Hepatic stellate cell (primary cell): ENCODE measurements around the gene NR1H4.
"Not testable (repeated sequence)": the region's sequence is repeated elsewhere in the genome, so short reads cannot be mapped to it uniquely, and the experiment has no call there.

Source experiments
- DNase-seq: peaks from one replicate; pipeline ENCODE4 v3.0.0; 2011; ENCODE audit warnings: low spot score

NR1H4 gene

DNA sequence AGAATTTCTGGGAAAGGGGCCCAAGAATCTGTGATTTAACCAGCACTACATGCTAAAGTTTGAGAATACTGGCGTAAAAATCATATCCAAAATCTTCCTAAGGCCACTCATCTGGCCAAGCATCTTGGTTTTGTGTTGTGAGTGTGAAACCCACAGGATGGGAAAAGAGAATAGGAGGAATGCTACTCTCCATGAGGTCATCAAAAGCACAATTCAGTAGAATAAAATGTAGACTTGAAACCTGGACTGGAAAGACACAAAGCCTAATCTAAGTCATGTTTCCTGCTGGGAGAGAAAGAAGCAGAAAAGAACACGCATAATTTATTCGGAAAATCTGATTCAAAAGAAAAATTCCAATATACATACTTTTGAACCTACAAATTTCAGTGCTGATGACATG lies 42.3 kb downstream of the NR1H4 start:
- DNase-seq: no peak

DNA sequence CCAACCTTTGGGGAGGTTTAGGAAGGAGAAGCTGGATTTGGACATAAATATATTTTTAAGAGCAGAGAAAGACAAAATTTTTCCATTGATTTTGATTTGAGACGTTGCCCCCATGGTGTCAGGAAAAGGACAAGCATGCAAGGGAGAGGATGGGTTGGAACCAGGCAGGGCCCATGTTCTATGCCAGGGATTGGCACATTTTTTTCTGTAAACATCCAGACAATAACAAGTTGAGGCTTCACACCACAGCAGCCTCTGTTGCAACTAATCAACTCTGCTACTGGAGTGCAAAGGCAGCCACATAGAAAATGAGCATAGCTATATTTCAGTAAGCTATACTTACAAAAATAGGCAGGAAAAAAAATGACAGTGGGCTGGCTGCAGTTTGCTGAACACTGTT lies 44.7 kb downstream of the NR1H4 start:
- no peak for DNase-seq

DNA sequence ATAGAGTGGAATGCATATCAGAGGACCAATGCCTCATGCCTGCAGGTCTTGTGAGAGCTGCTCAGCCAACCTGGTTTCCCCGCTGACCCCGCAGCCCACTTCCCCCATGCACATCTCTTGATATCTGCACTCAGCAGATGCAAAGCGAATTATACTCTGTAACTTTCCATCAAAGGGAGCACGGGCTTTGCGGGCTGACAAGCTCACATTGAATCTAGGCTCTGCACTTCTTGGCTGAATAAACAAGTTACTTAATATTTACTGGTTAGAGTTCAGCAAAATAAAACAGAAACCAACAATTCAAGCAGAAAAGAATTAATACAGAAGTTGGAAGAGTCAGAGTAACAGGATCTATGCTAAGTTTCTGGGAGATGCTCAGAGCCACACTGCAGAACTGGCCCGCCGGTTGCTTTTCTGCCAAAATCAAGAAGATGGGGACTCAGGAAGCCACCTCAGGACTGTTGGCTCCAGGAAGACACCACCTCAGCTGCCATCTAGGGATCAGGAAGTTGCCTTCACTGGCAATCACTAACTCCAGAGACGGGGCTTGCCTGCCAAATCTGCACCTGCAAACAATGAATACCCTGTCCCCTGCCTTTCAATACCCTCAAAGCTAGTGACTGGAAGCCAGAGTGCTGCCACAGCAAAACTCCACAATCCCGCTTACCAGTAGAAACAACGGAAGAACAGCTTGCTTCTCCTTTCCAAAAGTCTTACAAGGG lies 46.5 kb downstream of the NR1H4 start:
- no peak for DNase-seq

DNA sequence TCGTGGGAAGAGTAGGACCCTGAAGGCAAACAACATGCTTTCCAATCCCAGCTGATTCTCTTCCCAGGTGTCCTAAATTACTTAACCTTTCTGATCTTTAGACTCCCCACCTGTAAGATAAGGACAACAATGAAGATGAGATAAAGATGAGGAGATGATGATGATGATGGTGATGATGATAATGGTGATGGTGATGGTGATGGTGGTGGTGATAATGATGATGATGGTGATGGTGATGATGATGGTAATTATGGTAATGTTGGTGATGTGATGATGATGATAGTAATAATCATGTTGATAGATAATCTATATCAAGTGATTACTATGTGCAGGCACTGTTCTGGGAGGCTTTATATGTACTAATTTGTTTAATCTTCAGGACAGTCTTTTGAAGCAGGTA lies 48.3 kb downstream of the NR1H4 start:
- no peak for DNase-seq

DNA sequence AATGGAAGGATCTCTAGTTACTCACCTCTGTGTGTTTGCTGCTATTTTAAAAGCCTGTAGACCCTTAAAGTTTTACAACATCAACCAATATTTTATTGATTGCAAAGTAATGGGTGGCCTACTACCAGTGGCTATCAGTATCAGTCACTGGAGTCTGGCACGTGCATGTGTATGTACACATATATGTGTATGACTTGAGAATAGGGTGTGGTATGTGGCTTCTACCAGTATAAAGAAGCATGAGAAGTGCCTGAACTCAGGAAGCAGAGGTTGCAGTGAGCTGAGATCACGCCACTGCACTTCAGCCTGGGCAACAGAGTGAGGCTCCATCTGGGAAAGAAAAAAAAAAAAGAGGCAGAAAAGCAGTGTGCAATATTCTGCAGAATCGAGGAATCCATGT lies 54.4 kb downstream of the NR1H4 start:
- no peak for DNase-seq

DNA sequence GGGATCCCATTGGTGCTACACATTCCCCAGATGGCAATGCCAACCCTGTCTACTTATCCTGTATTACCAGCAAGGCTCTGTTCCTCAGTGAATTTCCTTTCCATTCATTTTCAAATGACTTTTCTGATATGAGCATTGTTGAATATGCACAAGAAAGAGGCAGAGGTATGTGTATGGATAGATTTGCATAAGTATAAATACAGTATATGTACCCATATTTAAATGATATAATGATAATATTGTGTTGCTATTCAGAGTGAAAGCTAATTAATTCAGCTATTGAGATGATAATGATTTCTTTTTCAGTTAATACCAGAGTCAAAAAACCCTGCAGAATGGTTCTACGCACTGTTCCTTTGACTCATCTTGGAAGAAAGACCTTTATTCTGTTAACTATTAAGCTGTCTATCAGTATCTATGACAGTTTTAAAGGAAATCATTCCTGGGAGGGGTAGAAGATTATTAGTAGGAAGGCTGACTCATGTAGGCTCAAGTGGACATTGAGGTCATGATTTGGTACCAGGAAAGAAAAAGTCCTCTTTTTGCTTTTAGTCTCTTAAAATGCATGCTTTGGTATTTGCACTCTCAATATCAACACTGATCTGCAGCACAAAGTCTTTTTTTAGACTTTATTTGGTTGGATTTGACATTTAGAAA lies 54.9 kb downstream of the NR1H4 start:
- DNase-seq: no peak

DNA sequence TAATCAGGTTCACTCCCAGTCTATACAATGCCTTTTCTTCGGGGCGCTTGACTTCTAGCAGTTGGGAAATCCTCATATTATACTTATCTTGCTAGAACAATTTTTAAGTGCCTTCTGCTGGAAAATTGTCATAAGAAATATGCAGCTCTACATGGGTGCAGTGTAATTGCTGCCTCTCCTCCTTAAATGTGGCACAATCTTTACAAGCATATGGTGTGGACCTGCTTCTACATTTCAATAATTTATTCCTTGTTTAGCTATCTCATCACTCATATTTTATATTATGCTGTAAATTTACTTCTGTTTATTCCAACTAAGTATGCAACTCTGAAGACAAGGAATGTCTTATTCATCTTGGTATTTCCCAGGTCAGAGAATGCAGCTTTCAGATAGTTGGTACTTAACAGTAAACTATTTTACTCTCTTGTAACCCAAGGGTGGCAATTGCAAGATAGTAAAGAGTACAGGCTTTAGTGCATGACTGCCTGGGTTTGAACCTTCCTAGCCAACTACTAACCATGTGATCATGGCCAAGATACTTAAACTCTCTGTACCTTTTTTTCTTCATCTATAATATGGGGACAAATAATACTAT lies 56.2 kb downstream of the NR1H4 start:
- DNase-seq: no peak

DNA sequence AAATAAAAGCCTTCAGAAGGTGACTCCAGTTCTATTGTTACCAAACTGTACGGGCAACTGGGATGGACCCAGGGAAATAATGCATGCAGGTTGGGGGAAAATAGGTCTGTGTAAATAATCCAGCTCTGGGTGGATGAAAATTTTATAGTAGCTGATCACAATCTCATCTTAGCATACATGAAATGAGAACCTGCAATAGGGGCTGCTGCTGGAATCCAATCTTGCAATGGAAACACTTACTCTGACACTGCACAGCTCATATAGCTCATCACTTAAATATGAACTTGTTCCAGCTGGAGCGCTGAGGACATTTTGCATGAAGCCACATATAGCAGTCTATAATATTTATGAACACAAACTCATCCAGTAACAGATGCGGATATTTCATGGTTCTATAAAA lies 59.7 kb downstream of the NR1H4 start:
- no peak for DNase-seq

DNA sequence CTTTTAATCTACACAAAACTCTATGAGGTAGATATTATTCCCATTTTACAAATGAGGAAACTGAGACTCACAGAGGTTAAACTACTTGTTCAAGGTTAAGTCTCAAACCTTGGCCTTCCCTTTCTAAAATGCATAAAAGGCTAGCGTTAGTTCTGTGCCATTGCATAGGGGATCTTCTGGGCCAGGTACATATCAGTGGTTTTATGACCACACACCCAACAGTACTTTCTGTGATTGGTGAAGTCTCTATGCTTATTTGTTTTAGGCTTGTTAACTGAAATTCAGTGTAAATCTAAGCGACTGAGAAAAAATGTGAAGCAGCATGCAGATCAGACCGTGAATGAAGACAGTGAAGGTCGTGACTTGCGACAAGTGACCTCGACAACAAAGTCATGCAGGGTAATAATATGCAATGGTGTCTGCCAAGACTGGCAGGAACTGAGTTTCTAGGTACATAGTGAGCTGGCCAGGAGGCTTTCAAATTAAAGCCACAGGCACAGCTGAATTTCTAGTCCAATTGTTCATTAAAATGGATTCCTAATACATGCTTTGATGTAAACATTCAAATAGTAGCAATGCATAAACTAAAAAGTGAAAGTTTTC lies 61.1 kb downstream of the NR1H4 start:
- no peak for DNase-seq

DNA sequence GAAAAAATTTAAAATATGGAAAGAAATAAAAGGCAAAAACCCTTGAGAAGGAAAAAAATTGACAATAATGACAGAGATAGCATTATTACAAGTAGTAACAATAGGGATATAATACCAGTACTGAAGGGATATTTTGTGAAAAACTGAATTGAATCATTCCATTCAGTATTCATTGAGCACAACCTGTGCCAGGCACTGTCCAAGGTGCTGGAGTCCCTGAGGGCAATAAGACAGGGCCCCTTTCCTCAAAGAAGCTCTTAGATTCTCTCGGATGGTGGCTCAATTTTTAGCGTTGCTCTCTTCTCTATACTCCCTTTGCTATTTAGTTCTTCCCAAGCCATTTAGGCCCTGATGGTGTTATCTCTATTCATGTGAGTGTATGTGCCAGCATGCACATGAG lies 65.5 kb downstream of the NR1H4 start:
- no peak for DNase-seq

DNA sequence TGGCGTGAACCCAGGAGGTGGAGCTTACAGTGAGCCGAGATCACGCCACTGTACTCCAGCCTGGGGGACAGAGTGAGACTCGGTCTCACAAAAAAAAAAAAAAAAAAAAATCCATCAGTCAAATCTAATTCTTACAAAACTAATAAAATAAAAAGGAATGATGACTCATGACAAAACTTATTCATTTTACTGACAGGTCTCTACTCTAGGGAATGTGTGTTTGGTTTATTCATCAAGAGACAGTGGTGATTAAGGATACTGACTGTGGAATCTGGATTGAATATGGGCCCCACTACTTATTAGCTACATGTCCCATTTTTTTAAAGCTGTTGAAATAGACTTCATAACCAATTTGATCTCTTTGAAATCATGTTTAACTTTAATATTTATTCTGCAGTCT lies 70.5 kb downstream of the NR1H4 start:
- no peak for DNase-seq

DNA sequence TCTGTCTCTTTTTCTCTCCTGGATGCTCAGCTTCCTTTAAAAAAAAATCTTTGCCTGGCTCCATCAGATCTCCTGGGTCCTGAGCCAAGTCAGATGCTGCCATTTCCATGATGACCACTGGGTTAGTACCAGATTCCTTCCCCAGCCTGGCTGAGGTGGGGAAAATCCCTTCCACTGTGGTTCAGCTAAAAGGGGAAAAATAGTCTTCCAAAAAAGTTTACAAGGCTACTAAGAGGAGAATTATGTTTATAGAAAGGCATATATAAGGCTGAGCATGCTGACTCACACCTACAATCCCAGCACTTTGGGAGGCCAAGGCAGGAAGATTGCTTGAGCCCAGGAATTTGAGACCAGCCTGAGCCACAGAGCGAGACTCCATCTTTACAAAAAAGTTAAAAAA lies 71.4 kb downstream of the NR1H4 start:
- no peak for DNase-seq

DNA sequence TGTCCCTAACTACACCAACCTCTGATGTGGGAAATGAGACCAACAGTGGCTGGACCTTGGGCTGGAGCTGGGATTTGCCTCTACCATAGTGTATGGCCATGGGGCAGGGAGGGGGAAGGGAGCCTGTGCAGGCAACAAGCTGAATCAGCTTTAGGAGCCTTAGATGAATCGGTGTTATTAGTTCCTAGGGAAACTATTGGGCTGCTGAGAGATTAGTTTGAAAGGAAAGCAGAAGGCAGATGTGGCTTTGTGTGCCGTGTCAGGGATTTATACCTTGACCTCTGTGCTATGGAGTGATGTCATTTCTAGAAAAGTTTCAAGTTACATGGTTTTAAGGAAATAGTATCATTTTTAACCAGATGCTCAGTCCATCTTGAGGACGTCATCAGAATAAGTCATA lies 80.3 kb downstream of the NR1H4 start:
- DNase-seq: no peak

DNA sequence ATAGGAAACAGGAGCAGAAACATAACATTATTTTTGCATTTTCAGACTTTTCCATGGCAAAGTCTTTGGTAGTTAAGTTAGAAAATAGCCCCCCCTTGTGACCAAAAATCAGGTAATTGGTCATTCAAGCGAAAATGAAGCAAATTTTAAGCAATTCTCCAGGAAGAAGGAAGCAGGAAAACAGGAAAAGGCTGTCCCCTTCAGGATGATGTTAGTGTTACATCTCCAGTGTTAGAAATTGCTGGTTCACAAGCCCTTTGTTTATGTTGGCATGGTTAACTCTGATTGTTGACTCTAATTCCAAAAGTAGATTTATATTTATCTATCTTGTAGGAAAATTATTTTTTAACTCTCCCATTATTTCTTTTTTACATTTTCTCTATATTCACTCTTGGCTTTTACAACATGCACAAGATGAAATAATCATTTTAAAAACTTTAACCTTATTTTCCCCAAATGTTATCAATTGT lies 81.0 kb downstream of the NR1H4 start:
- DNase-seq: peak; percentile 70

DNA sequence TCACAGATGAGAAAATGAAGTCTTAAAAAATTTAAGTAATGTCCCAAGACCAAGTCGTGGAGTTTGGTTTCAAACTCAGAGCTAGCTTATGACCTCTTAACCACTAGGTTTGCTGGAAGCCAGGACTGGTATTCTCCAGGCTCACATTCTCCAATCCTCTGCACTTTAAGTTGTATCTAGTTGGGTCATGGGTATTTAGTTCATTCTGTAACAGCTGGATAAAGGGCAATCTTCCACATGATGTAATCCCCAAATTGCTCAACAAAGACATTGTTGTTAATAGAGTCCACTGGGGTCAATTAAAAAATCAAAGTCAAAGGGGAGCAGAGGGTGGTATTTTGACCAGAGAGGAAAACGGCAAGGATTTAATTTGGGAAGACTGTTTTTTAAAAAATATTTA lies 82.1 kb downstream of the NR1H4 start:
- DNase-seq: no peak

DNA sequence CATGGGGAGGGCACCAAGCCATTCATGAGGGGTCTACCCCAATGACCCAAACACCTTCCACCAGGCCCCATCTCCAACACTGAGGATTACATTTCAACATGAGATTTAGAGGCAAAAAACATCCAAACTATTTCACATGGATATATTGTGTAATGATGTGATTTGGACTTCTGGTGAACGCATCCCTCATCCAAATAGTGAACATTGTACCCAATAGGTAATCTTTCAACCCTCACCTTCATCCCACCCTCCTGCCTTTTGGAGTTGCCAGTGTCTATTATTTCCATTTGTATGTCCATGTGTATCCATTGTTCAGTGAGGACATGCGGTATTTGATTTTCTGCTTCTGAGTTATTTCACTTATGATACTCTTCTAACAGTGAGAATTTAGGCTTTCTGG lies 83.7 kb downstream of the NR1H4 start:
- DNase-seq: no peak

DNA sequence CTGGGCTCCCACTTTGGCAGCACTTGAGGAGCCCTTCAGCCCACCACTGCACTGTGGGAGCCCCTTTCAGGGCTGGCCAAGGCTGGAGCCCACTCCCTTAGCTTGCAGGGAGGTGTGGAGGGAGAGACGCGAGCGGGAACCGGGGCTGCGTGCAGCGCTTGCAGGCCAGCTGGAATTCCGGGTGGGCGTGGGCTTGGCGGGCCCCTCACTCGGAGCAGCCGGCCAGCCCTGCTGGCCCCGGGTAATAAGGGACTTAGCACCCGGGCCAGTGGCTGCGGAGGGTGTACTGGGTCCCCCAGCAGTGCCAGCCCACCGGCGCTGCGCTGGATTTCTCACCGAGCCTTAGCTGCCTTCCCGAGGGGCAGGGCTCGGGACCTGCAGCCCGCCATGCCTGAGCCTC lies 85.6 kb downstream of the NR1H4 start:
- not testable (repeated sequence) for DNase-seq

DNA sequence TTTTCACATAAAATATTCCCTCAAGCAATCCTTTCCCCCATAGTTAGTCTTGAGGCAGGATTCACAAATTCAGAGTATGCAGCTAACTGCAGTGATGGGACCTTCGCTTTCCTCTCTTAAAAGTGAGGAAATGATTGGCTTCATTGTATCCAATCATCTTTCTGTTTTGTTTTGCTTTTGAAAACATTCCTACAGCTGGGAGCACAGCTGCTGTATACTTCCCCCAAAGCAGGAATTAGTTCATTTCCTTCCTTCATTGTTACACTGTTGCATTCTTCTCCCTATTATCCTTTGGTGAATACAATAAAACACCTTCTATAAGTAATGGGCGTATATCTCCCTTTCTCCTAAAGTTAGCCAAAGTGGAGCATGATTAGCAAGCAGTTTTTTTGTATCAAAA lies 90.4 kb downstream of the NR1H4 start:
- DNase-seq: no peak

DNA sequence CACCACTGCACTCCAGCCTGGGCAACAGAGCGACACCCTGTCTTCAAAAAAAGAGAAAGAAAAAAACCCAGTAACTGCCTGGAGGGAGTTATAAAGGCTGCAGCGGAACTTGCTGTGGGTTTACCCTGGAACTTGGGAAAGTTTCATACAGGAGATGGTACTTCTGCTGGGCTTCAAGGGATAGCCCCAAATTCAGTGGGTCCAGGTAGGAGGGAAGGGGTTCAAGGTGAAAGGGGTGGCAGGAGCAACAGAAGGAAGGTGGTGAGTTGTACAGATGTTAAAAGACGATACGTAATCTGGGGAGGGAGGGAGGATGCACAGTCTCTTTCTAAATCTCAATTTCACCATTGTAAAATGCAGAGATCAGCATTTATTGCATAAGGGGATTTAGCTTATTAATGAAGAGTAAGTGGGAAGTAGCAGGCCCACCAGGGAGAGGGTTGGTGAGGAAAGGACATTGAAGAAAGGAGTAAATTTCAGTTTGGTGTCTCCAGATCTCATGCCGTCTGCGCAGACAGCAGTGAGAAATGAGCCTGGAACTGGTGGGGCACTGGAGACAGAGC lies 91.3 kb downstream of the NR1H4 start:
- DNase-seq: no peak

DNA sequence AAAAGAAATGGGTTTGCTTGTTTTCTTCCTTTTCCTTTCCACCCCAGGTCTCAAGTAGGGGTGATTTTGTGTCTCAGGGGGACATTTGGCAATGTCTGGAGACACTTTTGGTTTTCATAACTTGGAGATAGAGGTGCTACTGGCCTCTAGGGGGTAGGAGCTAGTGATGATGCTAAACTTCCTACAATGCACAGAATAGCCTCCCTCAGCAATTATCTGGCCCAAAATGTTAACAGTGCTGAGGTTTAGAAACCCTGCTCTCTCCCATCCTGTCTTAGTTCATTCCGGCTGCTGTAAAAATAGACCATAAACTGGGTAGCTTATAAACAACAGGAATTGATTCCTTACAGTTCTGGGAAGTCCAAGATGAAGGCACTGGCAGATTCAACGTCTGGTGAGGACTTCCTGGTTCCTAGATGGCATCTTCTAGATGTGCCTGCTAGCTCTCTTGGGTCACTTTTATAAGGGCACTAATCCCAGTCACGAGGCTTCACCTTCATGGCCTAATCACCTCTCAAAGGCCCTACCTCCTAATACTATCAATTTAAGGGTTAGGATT lies 92.4 kb downstream of the NR1H4 start:
- DNase-seq: no peak

DNA sequence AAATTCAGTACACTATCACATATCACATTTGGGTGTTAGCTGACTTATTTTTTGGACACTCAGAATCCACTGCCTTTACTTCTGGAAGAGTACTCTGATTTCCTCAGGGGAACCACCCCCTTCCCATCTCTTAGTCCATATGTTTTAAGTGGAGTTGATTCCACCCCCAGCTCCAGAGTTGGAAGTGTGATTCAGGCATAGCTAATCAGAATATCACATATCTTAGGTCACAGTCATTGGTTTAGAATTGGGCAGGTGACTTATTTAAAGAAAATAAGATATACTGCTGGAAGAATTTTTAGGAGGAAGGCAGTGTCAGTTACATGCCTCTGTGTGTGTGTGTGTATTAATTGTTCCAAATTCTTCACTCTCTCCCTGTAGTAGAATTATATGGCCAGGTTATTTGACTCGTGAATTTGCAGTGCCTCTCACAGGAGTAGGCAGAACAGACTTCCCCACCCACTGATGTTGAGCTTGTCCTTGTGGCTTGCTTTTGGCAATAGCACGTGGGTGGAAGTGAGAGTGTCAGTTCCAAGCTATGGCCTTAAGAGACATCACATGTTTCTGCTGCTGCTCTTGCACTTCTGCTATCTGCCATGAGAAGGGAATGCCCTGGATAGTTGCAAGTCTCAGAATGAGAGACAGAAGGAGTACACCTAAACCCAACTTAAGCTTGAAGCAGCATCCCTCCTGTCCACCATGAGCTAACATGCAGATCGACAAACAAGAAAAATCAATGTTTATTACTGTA lies 93.4 kb downstream of the NR1H4 start:
- peak; percentile 13 for DNase-seq

DNA sequence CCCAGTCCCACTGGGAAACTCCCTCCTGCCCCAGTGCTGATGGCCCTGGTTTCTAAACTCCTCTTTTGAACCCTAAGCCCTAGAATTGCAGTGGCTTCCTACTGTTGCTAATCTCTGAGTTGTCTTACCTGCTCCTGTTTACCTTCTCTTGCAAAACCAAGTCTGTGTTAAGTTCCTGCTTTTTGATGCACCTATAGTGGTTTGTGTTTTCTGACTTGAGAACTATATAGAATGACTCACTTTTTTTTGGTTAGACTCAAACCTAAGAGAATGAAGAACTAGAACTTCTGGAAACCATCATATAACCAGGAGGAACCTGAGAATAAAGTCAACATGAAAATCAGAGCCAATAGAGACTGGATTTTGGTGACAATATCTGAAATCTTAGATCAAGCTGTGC lies 94.3 kb downstream of the NR1H4 start:
- DNase-seq: no peak
